Measurements from ENCODE around the gene LIN9. TPM values are rescaled to one million over a fixed set of nuclear protein-coding genes. Genes with fewer than 3 reads are reported as not detected.
A peak's percentile ranks its signal among the peaks of the same experiment; 100 is the strongest.

LIN9 gene
- total RNA-seq, 6 donors from 2014 or later: 1.00 to 6.2 (median 3.7) TPM

- TF ChIP-seq POLR2AphosphoS5 (IDR thresholded peaks at IDR 0.05) (no peak), CTCF (IDR thresholded peaks at IDR 0.05) (no peak), EP300 (IDR thresholded peaks at IDR 0.05) (no peak), POLR2A (IDR thresholded peaks at IDR 0.05) (no peak)
- Histone ChIP-seq H3K9me3 (no peaks in the 10 kb centered on the region), H3K4me3 (no peak overlapping the region), H3K36me3 (no peaks in the 10 kb centered on the region), H3K27me3 (no peaks in the 10 kb centered on the region), H3K27ac (no peak overlapping the region), H3K4me1 (peaks cover 7 to 19% (median 15%) of the 10 kb centered on the region in 4 donors)
- no peak for DNase-seq
- WGBS, 2 donors: 87 to 93% methylated on average over 2 of the region's 2 CpGs
- no peak for ATAC-seq (ENCODE audit: low FRiP score in 2 of 2)
These were observed 3.1 kb upstream of the LIN9 start for GRCh38 chr1:226312065-226312464.

GRCh38 chr1:226311376-226311775 is 2.4 kb upstream of the LIN9 start:
- 97% methylated on average over 7 of the region's 7 CpGs for WGBS, 2 donors
- no peak overlapping the region for H3K4me3 ChIP-seq
- H3K27ac ChIP-seq: no peak overlapping the region
- H3K36me3 ChIP-seq: no peaks in the 10 kb centered on the region
- no peaks in the 10 kb centered on the region for H3K27me3 ChIP-seq
- peaks cover 7 to 19% (median 15%) of the 10 kb centered on the region in 4 donors for H3K4me1 ChIP-seq
- ATAC-seq (ENCODE audit: low FRiP score in 2 of 2): no peak
- no peak for DNase-seq
- TF ChIP-seq EP300 (IDR thresholded peaks at IDR 0.05) (no peak), CTCF (IDR thresholded peaks at IDR 0.05) (no peak), POLR2AphosphoS5 (IDR thresholded peaks at IDR 0.05) (no peak), POLR2A (IDR thresholded peaks at IDR 0.05) (no peak)
- no peaks in the 10 kb centered on the region for H3K9me3 ChIP-seq

GRCh38 chr1:226310637-226311195 is 1.8 kb upstream of the LIN9 start:
- no peak overlapping the region for H3K4me3 ChIP-seq
- WGBS, 2 donors: 74 to 93% methylated on average over 2 of the region's 2 CpGs

GRCh38 chr1:226310245-226310540 is 1.2 kb upstream of the LIN9 start:
- H3K9me3 ChIP-seq: no peaks in the 10 kb centered on the region
- DNase-seq: no peak
- H3K27ac ChIP-seq: no peak overlapping the region
- peaks cover 7 to 19% (median 15%) of the 10 kb centered on the region in 4 donors for H3K4me1 ChIP-seq
- 82 to 86% methylated on average over 5 of the region's 5 CpGs for WGBS, 2 donors
- ATAC-seq (ENCODE audit: low FRiP score in 2 of 2): no peak
- H3K4me3 ChIP-seq: peak overlapping the region in 2 of 4 donors; percentile 88 to 93
- no peaks in the 10 kb centered on the region for H3K36me3 ChIP-seq
- H3K27me3 ChIP-seq: no peaks in the 10 kb centered on the region
- TF ChIP-seq POLR2AphosphoS5 (IDR thresholded peaks at IDR 0.05) (no peak), POLR2A (IDR thresholded peaks at IDR 0.05) (no peak), CTCF (IDR thresholded peaks at IDR 0.05) (no peak), EP300 (IDR thresholded peaks at IDR 0.05) (no peak)

More at GRCh38 chr1:226310637-226311195, 1.8 kb upstream of the LIN9 start:
- Histone ChIP-seq H3K9me3 (no peaks in the 10 kb centered on the region), H3K4me1 (peaks cover 7 to 19% (median 15%) of the 10 kb centered on the region in 4 donors), H3K27ac (no peak overlapping the region), H3K36me3 (no peaks in the 10 kb centered on the region), H3K27me3 (no peaks in the 10 kb centered on the region)
- TF ChIP-seq POLR2AphosphoS5 (IDR thresholded peaks at IDR 0.05) (no peak), CTCF (IDR thresholded peaks at IDR 0.05) (no peak), POLR2A (IDR thresholded peaks at IDR 0.05) (no peak), EP300 (IDR thresholded peaks at IDR 0.05) (no peak)
- DNase-seq (no peak), ATAC-seq (ENCODE audit: low FRiP score in 2 of 2) (no peak)

Data from upper lobe of left lung (tissue), 6 donors.